D721Med (cell line): ENCODE data around the gene LSP1.

ENCODE experiments used
- DNase-seq: peaks from one replicate; pipeline ENCODE4 v3.0.0; 2011; ENCODE audit warnings: low spot score; ENCODE audit not compliant: insufficient read length
- FAIRE-seq: peaks from 2 replicates; lab custom pipeline; 2011; peaks lifted over from hg19 to GRCh38; lab: Jason Lieb, UNC
- CTCF ChIP-seq: IDR thresholded peaks from 2 replicates; pipeline ENCODE4 v1.5.1; 2012; ENCODE audit warnings: mild to moderate bottlenecking, control low read depth; ENCODE audit not compliant: insufficient read depth; ENCODE audit errors: missing control alignments

LSP1 gene

GRCh38 chr11:1917523-1918435 is 64.9 kb downstream of the LSP1 start:
- FAIRE-seq (no peak), DNase-seq (no peak)

GRCh38 chr11:1918436-1919315 is 65.8 kb downstream of the LSP1 start:
- FAIRE-seq (no peak), DNase-seq (no peak)
- no peak for TF ChIP-seq CTCF

More at GRCh38 chr11:1917523-1918435, 64.9 kb downstream of the LSP1 start:
- no peak for TF ChIP-seq CTCF

GRCh38 chr11:1919391-1920127 is 66.7 kb downstream of the LSP1 start, which contains the start of gene TNNT3:
Gene TNNT3 (plus strand): TSS chr11:1919703. CDS start chr11:1922875, 3,172 bp downstream.
- DNase-seq: no peak
- TF ChIP-seq CTCF: no peak
- no peak for FAIRE-seq

- no peak for DNase-seq
- no peak for FAIRE-seq
- no peak for TF ChIP-seq CTCF
Measured at GRCh38 chr11:1920128-1920908, 67.4 kb downstream of the LSP1 start.

GRCh38 chr11:1920909-1921573 is 68.2 kb downstream of the LSP1 start:
- TF ChIP-seq CTCF: no peak
- FAIRE-seq: no peak
- no peak for DNase-seq
